A673 (cell line): Measurements from ENCODE around the gene WDFY4. TPM values are rescaled to one million over a fixed set of nuclear protein-coding genes. Genes with fewer than 3 reads are reported as not detected.

ENCODE experiments used
- BruUV-seq: library from RNA; stranded (reverse); fragments of 400-500 nt; replicated peaks from 2 replicates; lab custom pipeline; 2021; lab: Mats Ljungman, UMichigan
- CTCF ChIA-PET: fragments of 300-600 bp; sonication (Branson Sonifier 250); formaldehyde crosslinking; loops from one replicate; lab custom pipeline; 2022; ENCODE audit warnings: antibody characterized with exemption; lab: Charles Lee
- POLR2A ChIA-PET: fragments of 300-600 bp; sonication (Branson Sonifier 250); formaldehyde crosslinking; loops from one replicate; lab custom pipeline; 2022; ENCODE audit warnings: antibody characterized with exemption; ENCODE audit not compliant: low non-redundant PET; lab: Charles Lee
- DNase-seq: peaks from one replicate; pipeline ENCODE4 v3.0.0-alpha.2; 2015; ENCODE audit warnings: low spot score
- H3K27ac ChIP-seq: fragments of 200-600 bp; sonication (generic); 2 replicates; pipeline ENCODE4 v1.5.1; 2016; ENCODE audit warnings: mixed run types, low read depth, mild to moderate bottlenecking, mixed read lengths, antibody characterized with exemption, low read length; ENCODE audit not compliant: poor library complexity, severe bottlenecking
- H3K27me3 ChIP-seq: fragments of 200-600 bp; sonication (generic); replicated peaks from 2 replicates; pipeline ENCODE4 v1.6.1; 2017; ENCODE audit warnings: mixed run types, low read depth, mild to moderate bottlenecking, mixed read lengths, antibody characterized with exemption, low read length; ENCODE audit not compliant: insufficient read depth, poor library complexity
- H3K36me3 ChIP-seq: fragments of 200-600 bp; sonication (generic); 2 replicates; pipeline ENCODE4 v1.6.1; 2016; ENCODE audit warnings: mixed run types, mild to moderate bottlenecking, mixed read lengths, antibody characterized with exemption, low read length; ENCODE audit not compliant: insufficient read depth, poor library complexity, severe bottlenecking
- H3K4me1 ChIP-seq: fragments of 200-600 bp; sonication (generic); 2 replicates; pipeline ENCODE4 v1.6.1; 2017; ENCODE audit warnings: mixed run types, mild to moderate bottlenecking, mixed read lengths, antibody characterized with exemption, low read length; ENCODE audit not compliant: insufficient read depth, poor library complexity, severe bottlenecking
- H3K4me3 ChIP-seq: fragments of 200-600 bp; sonication (generic); 2 replicates; pipeline ENCODE4 v1.5.1; 2016; ENCODE audit warnings: low read depth, mixed run types, mild to moderate bottlenecking, mixed read lengths, low read length; ENCODE audit not compliant: poor library complexity, severe bottlenecking
- H3K9me3 ChIP-seq: fragments of 200-600 bp; sonication (generic); 2 replicates; pipeline ENCODE4 v1.6.1; 2016; ENCODE audit warnings: mixed run types, low read depth, mild to moderate bottlenecking, mixed read lengths, antibody characterized with exemption, low read length; ENCODE audit not compliant: poor library complexity, severe bottlenecking
- CTCF ChIP-seq: fragments of 300-800, 200-600 bp; sonication (generic); conservative IDR thresholded peaks from 2 replicates; pipeline ENCODE4 v1.5.1; 2017; ENCODE audit warnings: low read depth, mild to moderate bottlenecking, antibody characterized with exemption, low read length, moderate library complexity, mixed read lengths
- EZH2 ChIP-seq: fragments of 200-600 bp; sonication (generic); IDR thresholded peaks from 2 replicates; pipeline ENCODE4 v1.6.1; 2017; ENCODE audit warnings: borderline replicate concordance, low read depth, mild to moderate bottlenecking, mixed read lengths, antibody characterized with exemption, low read length; ENCODE audit not compliant: poor library complexity, severe bottlenecking
- intact Hi-C: fragments of 100-400 bp; cut with micrococcal nuclease; formaldehyde crosslinking; loops from one replicate; pipeline ENCODE4 v1.10.0; 2022; ENCODE audit not compliant: unreplicated experiment
- total RNA-seq: library from RNA; stranded (reverse); gene quantifications from 2 replicates; pipeline ENCODE4 v1.2.3, GENCODE V29; 2021

Gene WDFY4
- total RNA-seq, 1 experiment from 2014 or later: not detected

GRCh38 chr10:48940372-48940771 is 255.7 kb downstream of the WDFY4 start:
- H3K4me1 ChIP-seq: no peaks in the 10 kb centered on the region
- BruUV-seq: no TSS peak
- H3K27ac ChIP-seq: no peak overlapping the region
- H3K36me3 ChIP-seq: no peaks in the 10 kb centered on the region
- H3K27me3 ChIP-seq: peaks cover 10% of the 10 kb centered on the region
- no peak for TF ChIP-seq EZH2
- TF ChIP-seq CTCF: no peak
- POLR2A ChIA-PET: no interaction called here
- DNase-seq: no peak
- no peaks in the 10 kb centered on the region for H3K9me3 ChIP-seq
- intact Hi-C loops: no loop called here
- CTCF ChIA-PET: no interaction called here
- no peak overlapping the region for H3K4me3 ChIP-seq

GRCh38 chr10:48940958-48941357 is 256.3 kb downstream of the WDFY4 start:
- CTCF ChIA-PET: no interaction called here
- DNase-seq: no peak
- BruUV-seq: no TSS peak

GRCh38 chr10:48941427-48942075 is 256.9 kb downstream of the WDFY4 start:
- ChIA-PET POLR2A (no interaction called here), CTCF (no interaction called here)
- BruUV-seq: no TSS peak
- H3K9me3 ChIP-seq: no peaks in the 10 kb centered on the region
- no peak overlapping the region for H3K4me3 ChIP-seq
- TF ChIP-seq CTCF (no peak), EZH2 (no peak)
- DNase-seq: no peak
- H3K36me3 ChIP-seq: no peaks in the 10 kb centered on the region
- no peak overlapping the region for H3K27ac ChIP-seq
- peaks cover 6% of the 10 kb centered on the region for H3K27me3 ChIP-seq
- no peaks in the 10 kb centered on the region for H3K4me1 ChIP-seq
- intact Hi-C loops: no loop called here

More at GRCh38 chr10:48940958-48941357, 256.3 kb downstream of the WDFY4 start:
- Histone ChIP-seq H3K36me3 (no peaks in the 10 kb centered on the region), H3K9me3 (no peaks in the 10 kb centered on the region), H3K4me1 (no peaks in the 10 kb centered on the region), H3K27ac (no peak overlapping the region), H3K4me3 (no peak overlapping the region), H3K27me3 (peaks cover 6% of the 10 kb centered on the region)
- POLR2A ChIA-PET: no interaction called here
- intact Hi-C loops: no loop called here
- TF ChIP-seq EZH2 (no peak), CTCF (no peak)
